Measurements from ENCODE around the gene MTPN.

Gene MTPN, protein sequence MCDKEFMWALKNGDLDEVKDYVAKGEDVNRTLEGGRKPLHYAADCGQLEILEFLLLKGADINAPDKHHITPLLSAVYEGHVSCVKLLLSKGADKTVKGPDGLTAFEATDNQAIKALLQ

GRCh38 chr7:135977007-135977741 is at the start of gene MTPN:
Gene MTPN, minus strand, starts transcription at chr7:135977359. Its CDS starts 259 bp downstream, at chr7:135977100.
- peak within 1 kb of the TSS; percentile 95 for H3K4me3 Mint-ChIP-seq
- ATAC-seq: peak; percentile 93

GRCh38 chr7:136026209-136026608 is 49.0 kb upstream of the MTPN start:
- peaks cover 18% of the 10 kb centered on the region for H3K36me3 Mint-ChIP-seq
- no peaks in the 10 kb centered on the region for H3K27me3 Mint-ChIP-seq

More at GRCh38 chr7:135977007-135977741, at the start of gene MTPN:
- no peaks in the 10 kb centered on the region for H3K36me3 Mint-ChIP-seq
- H3K4me1 Mint-ChIP-seq: peaks cover 68% of the 10 kb centered on the region
- no peaks in the 10 kb centered on the region for H3K9me3 Mint-ChIP-seq
- no peaks in the 10 kb centered on the region for H3K27me3 Mint-ChIP-seq
- peak within 1 kb of the TSS; percentile 85 for H3K27ac Mint-ChIP-seq

DNA sequence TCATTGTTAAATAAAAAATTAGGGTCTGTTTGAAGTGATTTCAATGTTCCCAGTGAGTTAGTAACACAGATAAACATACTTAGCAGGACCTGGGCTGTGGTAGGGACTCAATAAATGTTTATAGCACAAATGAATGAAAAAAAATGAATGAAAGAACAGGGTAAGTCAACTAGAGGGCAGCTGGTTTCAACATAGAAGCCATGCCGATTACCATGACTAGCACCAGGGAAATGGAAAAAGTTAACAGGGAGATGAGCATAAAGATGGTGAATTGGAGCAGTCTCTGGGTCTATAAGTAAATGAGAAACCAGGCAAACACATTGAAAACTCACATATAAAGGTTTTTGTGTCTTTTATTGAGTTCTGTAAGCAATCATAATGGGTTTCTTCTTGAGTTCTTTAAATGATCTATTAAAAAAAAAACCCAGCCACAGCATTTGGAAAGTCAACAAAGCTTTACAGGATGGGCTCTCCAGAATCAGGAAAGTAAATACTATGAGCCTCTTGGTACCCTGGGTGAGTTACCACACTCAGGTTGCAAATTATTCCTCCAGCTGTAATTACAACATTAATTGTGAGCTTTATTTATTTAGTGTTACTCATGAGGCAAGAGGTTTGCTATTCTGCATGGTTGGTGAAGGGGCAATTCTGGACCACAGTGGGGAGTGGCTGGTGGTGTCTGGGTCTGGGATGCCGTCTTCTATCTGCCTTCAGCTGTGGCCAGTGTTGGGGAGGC is 46.1 kb upstream of the MTPN start:
- peaks cover 15% of the 10 kb centered on the region for H3K4me1 Mint-ChIP-seq
- H3K9me3 Mint-ChIP-seq: no peaks in the 10 kb centered on the region
- ATAC-seq: no peak
- H3K36me3 Mint-ChIP-seq: peaks cover 14% of the 10 kb centered on the region
- H3K27ac Mint-ChIP-seq: no peak overlapping the region
- no peaks in the 10 kb centered on the region for H3K27me3 Mint-ChIP-seq
- H3K4me3 Mint-ChIP-seq: no peak overlapping the region

More at GRCh38 chr7:136026209-136026608, 49.0 kb upstream of the MTPN start:
- no peak overlapping the region for H3K27ac Mint-ChIP-seq
- peaks cover 15% of the 10 kb centered on the region for H3K4me1 Mint-ChIP-seq
- no peak overlapping the region for H3K4me3 Mint-ChIP-seq
- no peak for ATAC-seq
- no peaks in the 10 kb centered on the region for H3K9me3 Mint-ChIP-seq

- no peak for ATAC-seq
- peaks cover 2% of the 10 kb centered on the region for H3K9me3 Mint-ChIP-seq
- H3K4me3 Mint-ChIP-seq: no peak overlapping the region
- no peaks in the 10 kb centered on the region for H3K27me3 Mint-ChIP-seq
- H3K36me3 Mint-ChIP-seq: no peaks in the 10 kb centered on the region
- H3K4me1 Mint-ChIP-seq: peaks cover 24% of the 10 kb centered on the region
- H3K27ac Mint-ChIP-seq: no peak overlapping the region
These were observed 43.4 kb upstream of the MTPN start for GRCh38 chr7:136020556-136020955.

- no peak for ATAC-seq
- H3K27me3 Mint-ChIP-seq: no peaks in the 10 kb centered on the region
- no peak overlapping the region for H3K27ac Mint-ChIP-seq
- peaks cover 15% of the 10 kb centered on the region for H3K4me1 Mint-ChIP-seq
- H3K9me3 Mint-ChIP-seq: peaks cover 2% of the 10 kb centered on the region
- H3K4me3 Mint-ChIP-seq: no peak overlapping the region
- H3K36me3 Mint-ChIP-seq: no peaks in the 10 kb centered on the region
These were observed 40.9 kb upstream of the MTPN start for GRCh38 chr7:136018104-136018503.

DNA sequence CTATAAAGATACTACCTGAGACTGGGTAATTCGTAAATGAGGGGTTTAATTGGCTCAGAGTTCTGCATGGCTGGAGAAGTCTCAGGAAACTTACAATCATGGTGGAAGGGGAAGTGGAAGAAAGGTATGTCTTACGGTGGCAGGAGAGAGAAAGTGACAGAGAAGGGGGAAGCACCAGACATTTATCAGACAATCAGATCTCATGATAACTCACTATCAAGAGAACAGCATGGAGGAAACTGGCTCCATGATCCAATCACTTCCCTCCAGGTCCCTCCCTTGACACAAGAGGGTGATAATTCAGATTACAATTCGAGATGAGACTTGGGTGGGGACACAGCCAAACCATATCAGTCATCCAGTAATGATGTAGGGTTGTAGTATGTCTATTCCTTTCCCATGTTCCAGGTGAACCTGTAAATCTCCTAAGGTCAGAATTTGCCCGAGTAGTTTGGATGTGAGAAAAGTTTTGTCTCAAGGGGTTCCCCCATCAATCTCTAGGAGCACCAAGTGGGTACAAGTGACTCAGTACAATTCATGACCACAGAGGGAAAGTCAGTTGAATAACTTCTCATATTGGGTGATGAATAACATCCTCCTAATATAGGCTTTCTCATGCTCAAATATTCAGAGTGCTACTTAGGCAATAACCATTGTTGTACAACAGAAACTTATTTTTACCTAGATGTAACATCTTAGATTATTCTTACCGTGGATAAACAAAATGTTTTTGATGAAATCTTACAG is 39.7 kb upstream of the MTPN start:
- Mint-ChIP-seq H3K9me3 (peaks cover 2% of the 10 kb centered on the region), H3K27me3 (peaks cover 6% of the 10 kb centered on the region), H3K27ac (no peak overlapping the region), H3K4me1 (peaks cover 17% of the 10 kb centered on the region), H3K36me3 (no peaks in the 10 kb centered on the region), H3K4me3 (no peak overlapping the region)
- ATAC-seq: no peak

DNA sequence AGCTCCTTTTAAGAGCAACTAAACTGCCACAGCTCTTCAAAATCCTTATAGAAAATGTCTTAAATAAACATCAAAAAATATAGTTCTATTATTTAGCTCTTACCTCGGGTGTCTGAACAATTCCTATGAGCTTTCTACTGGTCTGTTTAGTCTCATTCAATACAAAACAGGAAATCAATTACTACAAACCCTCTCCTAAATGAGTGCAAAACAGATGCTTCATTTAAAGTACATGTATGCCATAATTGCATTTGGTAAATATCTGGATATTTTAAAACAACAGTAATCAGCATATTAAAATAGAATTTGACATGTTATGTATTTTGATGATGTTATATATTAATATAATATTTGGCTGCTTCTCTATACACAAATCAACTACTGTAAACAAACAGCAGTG is 38.5 kb upstream of the MTPN start:
- Mint-ChIP-seq H3K36me3 (no peaks in the 10 kb centered on the region), H3K4me1 (peaks cover 17% of the 10 kb centered on the region)
- no peak for ATAC-seq

DNA sequence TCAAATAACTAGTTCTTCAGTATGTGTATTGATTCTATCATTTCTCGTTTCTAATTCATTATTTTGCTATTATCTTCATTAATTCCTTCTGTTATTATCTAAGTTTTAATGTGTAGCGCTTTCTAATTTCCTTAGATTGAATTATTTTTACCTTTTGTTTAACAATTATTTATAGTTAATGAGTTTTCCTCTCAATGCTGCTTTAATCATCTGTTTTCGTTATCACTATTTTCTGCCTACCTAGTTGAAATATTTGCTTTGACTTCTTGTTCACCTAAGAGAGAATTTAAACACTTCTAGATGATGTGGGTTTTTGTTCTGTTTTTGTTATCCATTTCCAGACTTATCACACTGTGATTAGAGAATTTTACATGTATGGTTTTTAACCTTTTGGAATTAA is 37.5 kb upstream of the MTPN start:
- H3K27me3 Mint-ChIP-seq: peaks cover 6% of the 10 kb centered on the region
- no peak overlapping the region for H3K27ac Mint-ChIP-seq
- H3K4me3 Mint-ChIP-seq: no peak overlapping the region
- no peak for ATAC-seq
- peaks cover 2% of the 10 kb centered on the region for H3K9me3 Mint-ChIP-seq
- H3K36me3 Mint-ChIP-seq: no peaks in the 10 kb centered on the region
- peaks cover 17% of the 10 kb centered on the region for H3K4me1 Mint-ChIP-seq

More for the DNA sequence above, 38.5 kb upstream of the MTPN start:
- H3K9me3 Mint-ChIP-seq: peaks cover 2% of the 10 kb centered on the region
- no peak overlapping the region for H3K27ac Mint-ChIP-seq
- H3K4me3 Mint-ChIP-seq: no peak overlapping the region
- peaks cover 6% of the 10 kb centered on the region for H3K27me3 Mint-ChIP-seq

DNA sequence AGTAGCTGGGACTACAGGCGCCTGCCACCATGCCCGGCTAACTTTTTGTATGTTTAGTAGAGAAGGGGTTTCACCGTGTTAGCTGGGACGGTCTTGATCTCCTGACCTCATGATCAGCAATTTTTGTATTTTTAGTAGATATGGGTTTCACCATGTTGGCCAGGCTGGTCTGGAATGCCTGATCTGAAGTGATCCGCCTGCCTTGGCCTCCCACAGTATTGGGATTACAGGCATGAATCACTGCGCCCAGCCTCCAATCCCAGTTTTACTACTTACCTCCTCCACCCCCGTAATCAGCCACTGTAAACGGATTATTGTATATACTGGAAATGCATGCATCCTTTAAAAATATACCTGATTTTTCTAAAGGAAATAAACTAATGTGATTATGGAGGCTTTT is 35.1 kb upstream of the MTPN start:
- Mint-ChIP-seq H3K4me1 (peaks cover 17% of the 10 kb centered on the region), H3K9me3 (peaks cover 2% of the 10 kb centered on the region), H3K27me3 (peaks cover 6% of the 10 kb centered on the region), H3K4me3 (no peak overlapping the region), H3K36me3 (no peaks in the 10 kb centered on the region), H3K27ac (no peak overlapping the region)
- ATAC-seq: no peak

GRCh38 chr7:136009488-136010079 is 32.4 kb upstream of the MTPN start:
- no peak overlapping the region for H3K4me3 Mint-ChIP-seq
- peaks cover 3% of the 10 kb centered on the region for H3K9me3 Mint-ChIP-seq
- H3K27me3 Mint-ChIP-seq: peaks cover 6% of the 10 kb centered on the region
- H3K27ac Mint-ChIP-seq: no peak overlapping the region
- peaks cover 7% of the 10 kb centered on the region for H3K4me1 Mint-ChIP-seq
- no peak for ATAC-seq
- H3K36me3 Mint-ChIP-seq: peaks cover 5% of the 10 kb centered on the region

DNA sequence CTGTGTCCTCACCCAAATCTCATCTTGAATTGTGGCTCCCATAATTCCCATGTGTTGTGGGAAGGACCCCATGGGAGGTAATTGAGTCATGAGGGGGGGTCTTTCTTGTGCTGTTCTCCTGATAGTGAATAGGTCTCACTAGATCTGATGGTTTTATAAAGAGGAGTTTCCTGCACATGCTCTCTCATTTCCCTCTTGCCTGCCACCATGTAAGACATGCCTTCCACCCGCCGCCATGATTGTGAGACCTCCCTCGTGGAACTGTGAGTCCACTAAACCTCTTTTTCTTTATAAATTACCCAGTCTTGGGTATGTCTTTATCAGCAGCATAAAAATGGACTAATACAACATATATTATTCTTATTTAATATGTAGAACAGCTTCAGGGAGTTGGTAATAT is 29.0 kb upstream of the MTPN start:
- no peak for ATAC-seq
- H3K27me3 Mint-ChIP-seq: no peaks in the 10 kb centered on the region

GRCh38 chr7:136004083-136004482 is 26.9 kb upstream of the MTPN start:
- H3K9me3 Mint-ChIP-seq: peaks cover 3% of the 10 kb centered on the region
- H3K36me3 Mint-ChIP-seq: peaks cover 17% of the 10 kb centered on the region
- ATAC-seq: no peak
- H3K27ac Mint-ChIP-seq: no peak overlapping the region
- H3K27me3 Mint-ChIP-seq: no peaks in the 10 kb centered on the region
- no peaks in the 10 kb centered on the region for H3K4me1 Mint-ChIP-seq
- no peak overlapping the region for H3K4me3 Mint-ChIP-seq

More for the DNA sequence above, 29.0 kb upstream of the MTPN start:
- H3K4me1 Mint-ChIP-seq: no peaks in the 10 kb centered on the region
- no peak overlapping the region for H3K4me3 Mint-ChIP-seq
- H3K9me3 Mint-ChIP-seq: peaks cover 3% of the 10 kb centered on the region
- H3K36me3 Mint-ChIP-seq: peaks cover 10% of the 10 kb centered on the region
- H3K27ac Mint-ChIP-seq: no peak overlapping the region

DNA sequence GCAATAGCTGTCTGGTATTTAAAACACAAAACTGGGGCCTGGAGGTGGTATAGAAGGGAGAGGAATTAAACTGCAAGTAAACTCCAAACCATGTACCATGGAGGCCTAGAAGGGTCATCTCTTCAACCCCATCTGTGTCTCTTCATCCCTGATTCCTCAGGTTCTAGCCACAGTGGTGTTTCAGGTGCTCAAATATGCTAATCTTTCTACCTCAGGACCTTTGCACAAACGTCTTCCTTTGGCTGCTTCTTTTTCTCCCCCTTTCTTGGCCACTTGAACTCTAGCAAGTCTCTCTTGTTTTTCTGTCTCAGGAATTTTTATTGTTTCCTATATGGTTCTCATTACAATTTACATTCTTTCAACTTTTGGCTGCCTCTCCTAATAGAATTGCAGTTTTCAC is 25.6 kb upstream of the MTPN start:
- ATAC-seq: no peak
- no peaks in the 10 kb centered on the region for H3K4me1 Mint-ChIP-seq
- H3K36me3 Mint-ChIP-seq: peaks cover 17% of the 10 kb centered on the region
- H3K4me3 Mint-ChIP-seq: no peak overlapping the region
- no peaks in the 10 kb centered on the region for H3K27me3 Mint-ChIP-seq
- H3K27ac Mint-ChIP-seq: no peak overlapping the region
- H3K9me3 Mint-ChIP-seq: peaks cover 3% of the 10 kb centered on the region

GRCh38 chr7:136000288-136000913 is 23.2 kb upstream of the MTPN start:
- H3K36me3 Mint-ChIP-seq: peaks cover 20% of the 10 kb centered on the region
- H3K4me1 Mint-ChIP-seq: no peaks in the 10 kb centered on the region
- H3K4me3 Mint-ChIP-seq: no peak overlapping the region
- no peak overlapping the region for H3K27ac Mint-ChIP-seq
- no peak for ATAC-seq
- H3K27me3 Mint-ChIP-seq: no peaks in the 10 kb centered on the region
- H3K9me3 Mint-ChIP-seq: no peaks in the 10 kb centered on the region

Data from stimulated activated memory B cell treated with anti-CD40 and anti-IgM and Interleukin-4, amounts not matched to agents 10 μg/mL and 1 μg/mL and 100 μg/mL, for 72 hours (primary cell).